Activated CD8-positive, alpha-beta memory T cell treated with anti-CD3 and anti-CD28 coated beads for 36 hours (primary cell): ENCODE data around the gene GOLGA6L10. TPM values are rescaled to one million over a fixed set of nuclear protein-coding genes. Genes with fewer than 3 reads are reported as not detected.
"Not testable (repeated sequence)": the region's sequence is repeated elsewhere in the genome, so short reads cannot be mapped to it uniquely, and the experiment has no call there.

ENCODE experiments used
- CTCF ChIA-PET: fragments of 350-600 bp; sonication (Branson Sonifier 250); formaldehyde crosslinking; loops from one replicate; lab custom pipeline; 2021; ENCODE audit warnings: antibody characterized with exemption; lab: Charles Lee
- POLR2A ChIA-PET: fragments of 350-600 bp; sonication (Branson Sonifier 250); formaldehyde crosslinking; loops from one replicate; lab custom pipeline; 2021; ENCODE audit warnings: antibody characterized with exemption; lab: Charles Lee
- total RNA-seq, 2 experiments: library from RNA; stranded (reverse); gene quantifications; one replicate each; pipeline ENCODE4 v1.2.3, GENCODE V29; 2021

Gene GOLGA6L10
- total RNA-seq, 2 experiments from 2014 or later, result 0.82 to 1.1 TPM

- POLR2A ChIA-PET, CTCF ChIA-PET: not testable (repeated sequence)
Observed at GRCh38 chr15:82320861-82321260, 28.4 kb downstream of the GOLGA6L10 start.

- CTCF ChIA-PET, POLR2A ChIA-PET: not testable (repeated sequence)
Observed at GRCh38 chr15:82319522-82320278, 29.6 kb downstream of the GOLGA6L10 start.

DNA sequence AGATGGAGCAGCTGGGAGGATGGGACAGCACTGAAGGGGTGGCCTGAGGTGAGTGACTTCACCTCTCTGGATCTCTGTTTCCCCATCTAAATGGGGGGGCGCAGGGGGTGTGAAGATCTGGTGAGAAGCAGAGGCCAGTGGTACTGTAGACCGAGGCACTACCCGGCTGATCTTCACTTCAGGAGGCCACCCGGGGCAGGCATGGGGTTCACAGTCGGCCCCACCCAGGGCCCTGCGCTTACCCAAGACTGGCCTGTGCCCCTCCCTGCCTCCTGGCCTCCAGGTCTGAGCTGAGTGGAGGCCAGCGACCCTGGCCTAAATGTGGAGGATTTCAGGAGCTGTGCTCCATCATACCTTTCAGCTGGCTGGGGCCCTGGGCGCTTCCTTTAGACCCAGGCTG lies 31.0 kb downstream of the GOLGA6L10 start:
- POLR2A ChIA-PET, CTCF ChIA-PET: not testable (repeated sequence)

DNA sequence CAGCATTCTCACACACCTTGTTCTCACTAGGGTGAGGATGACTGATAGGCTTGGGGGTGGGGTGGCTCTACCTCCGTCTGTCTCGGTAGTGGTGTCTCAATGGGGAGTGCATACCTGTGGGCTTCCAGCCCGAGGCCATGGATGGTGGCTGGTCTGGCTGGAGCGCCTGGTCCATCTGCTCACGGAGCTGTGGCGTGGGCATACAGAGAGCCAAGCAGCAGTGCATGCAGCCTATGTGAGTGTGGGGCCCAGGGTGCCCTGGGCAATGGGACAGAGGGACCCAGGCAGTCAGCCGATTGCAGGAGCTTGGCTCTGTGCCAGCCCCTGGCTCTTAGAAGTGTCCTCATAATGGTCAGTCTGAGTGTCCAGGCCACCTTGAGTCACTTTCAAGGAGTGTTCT lies 31.8 kb downstream of the GOLGA6L10 start:
- CTCF ChIA-PET, POLR2A ChIA-PET: not testable (repeated sequence)

GRCh38 chr15:82317091-82317489 lies 32.2 kb downstream of the GOLGA6L10 start:
- ChIA-PET POLR2A (no interaction called here), CTCF (no interaction called here)

DNA sequence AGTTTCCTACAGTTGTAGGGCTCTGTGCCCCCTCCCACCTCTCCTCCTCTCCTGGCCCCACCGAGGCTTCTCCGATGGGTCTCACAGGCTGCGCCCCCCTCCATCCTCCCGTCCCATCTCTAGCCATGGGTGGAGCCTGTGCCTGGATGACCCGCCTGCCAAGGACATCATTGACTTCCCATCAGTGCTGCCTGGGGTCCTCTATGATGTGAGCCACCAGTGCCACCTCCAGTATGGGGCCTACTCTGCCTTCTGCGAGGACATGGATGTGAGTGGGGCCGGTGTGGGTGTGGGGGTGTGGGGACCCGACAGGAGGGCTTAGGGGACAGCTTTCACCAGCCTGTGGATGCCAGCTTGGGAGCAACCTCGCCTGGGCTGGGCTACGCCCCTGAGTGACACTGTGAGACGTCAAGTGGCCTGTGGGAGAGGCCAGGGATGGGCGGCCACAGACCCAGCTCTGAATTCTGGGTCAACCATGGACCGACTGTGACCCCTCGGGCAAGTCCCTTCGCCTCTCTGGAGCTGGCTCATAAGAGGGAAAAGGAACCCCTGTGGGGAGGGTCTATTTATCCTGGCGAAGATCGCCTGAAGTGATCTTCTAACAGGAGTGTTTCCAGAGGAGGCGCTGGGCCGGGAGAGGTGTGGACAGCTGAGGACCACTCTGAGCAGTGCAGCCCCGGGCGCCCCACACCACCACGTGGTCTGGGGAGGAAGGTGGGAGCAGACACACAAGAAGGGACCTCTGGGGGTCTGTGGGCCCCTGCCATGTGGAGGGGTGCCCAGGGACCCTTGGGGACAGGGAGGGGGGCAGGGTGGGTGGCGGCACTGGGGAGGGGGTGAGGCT lies 32.8 kb downstream of the GOLGA6L10 start:
- POLR2A ChIA-PET, CTCF ChIA-PET: not testable (repeated sequence)

GRCh38 chr15:82315519-82316246 lies 33.6 kb downstream of the GOLGA6L10 start:
- POLR2A ChIA-PET, result no interaction called here

DNA sequence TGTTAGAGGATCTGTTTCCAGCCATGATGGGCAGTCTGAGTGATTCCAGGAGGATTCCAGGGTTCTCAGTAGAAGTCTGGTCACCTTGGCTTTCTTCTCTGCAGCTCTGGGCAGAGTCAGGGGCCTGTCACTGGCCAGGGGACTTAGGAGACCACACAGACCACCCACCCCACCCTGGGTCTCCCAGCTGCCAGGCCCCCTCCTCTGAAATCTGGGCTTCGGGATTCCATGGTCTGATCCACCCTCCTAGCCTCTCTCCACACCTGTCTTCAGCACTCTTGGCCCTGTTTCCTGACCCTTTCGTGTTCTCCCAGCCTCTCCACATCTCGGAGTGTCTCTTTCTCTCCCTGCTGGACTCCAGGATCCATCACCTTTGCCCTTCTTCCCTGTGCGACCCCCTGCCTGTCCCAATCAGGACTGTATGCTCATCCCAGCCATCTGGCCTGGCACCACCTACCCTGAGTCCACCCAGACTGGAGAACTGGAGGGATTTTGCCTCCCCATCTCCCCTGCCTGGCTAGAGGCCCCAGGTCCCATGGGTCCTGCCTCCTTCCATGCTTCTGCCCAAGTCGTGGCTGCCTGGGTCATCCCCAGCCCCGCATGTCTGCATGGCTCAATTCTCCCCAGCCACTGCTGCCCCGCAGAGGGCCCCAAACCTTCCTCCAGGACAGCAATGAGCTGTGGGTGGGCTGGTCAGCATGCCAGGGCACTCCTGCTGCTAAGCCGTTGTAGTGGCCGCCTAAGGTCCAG lies 34.3 kb downstream of the GOLGA6L10 start:
- POLR2A ChIA-PET, result no interaction called here

More at GRCh38 chr15:82315519-82316246, 33.6 kb downstream of the GOLGA6L10 start:
- CTCF ChIA-PET, result no interaction called here

DNA sequence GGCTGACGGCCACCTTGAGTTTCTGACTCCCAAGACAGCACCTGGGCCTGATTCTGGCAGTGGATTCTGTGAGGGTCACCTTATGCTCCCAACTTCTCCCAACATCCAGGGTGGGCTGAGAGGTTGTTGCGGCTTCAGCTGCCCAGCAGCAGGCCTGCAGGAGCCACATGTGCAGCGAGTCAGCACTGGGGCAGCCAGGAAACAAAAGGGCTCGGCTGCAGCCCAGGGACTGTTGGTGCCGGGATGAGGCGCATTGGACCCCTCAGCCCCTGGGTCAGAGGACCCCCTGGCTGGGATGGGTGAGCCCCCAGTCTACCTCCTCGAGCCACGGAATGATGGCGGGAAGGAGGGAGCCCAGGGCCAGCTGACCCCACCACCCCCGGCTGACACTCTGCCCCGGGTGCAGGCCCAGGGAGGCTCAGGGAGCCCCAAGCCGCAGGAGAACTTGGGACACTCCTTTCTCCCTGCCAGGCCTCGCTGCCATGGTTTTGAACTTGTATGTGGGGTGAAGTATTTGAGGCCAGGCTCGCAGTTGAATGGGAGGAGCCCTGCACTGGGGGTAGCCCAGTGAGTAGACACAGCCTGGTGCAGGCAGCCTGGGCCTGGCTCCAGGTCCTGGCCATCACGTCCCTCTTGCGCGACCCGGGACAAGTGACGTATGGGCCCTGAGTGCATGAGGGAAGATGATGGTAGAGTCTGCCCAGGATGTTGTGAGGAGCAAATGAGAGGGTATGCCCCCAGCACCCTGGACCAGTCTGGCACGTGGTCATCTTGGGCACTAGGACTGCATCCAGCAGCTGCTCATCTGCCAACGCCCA lies 35.1 kb downstream of the GOLGA6L10 start:
- CTCF ChIA-PET, POLR2A ChIA-PET: not testable (repeated sequence)

More for the DNA sequence above, 34.3 kb downstream of the GOLGA6L10 start:
- CTCF ChIA-PET, result no interaction called here

- ChIA-PET CTCF (no interaction called here), POLR2A (no interaction called here)
Observed at GRCh38 chr15:82313446-82313845, 35.8 kb downstream of the GOLGA6L10 start.

GRCh38 chr15:82312586-82313349 lies 36.5 kb downstream of the GOLGA6L10 start:
- ChIA-PET POLR2A (no interaction called here), CTCF (no interaction called here)

DNA sequence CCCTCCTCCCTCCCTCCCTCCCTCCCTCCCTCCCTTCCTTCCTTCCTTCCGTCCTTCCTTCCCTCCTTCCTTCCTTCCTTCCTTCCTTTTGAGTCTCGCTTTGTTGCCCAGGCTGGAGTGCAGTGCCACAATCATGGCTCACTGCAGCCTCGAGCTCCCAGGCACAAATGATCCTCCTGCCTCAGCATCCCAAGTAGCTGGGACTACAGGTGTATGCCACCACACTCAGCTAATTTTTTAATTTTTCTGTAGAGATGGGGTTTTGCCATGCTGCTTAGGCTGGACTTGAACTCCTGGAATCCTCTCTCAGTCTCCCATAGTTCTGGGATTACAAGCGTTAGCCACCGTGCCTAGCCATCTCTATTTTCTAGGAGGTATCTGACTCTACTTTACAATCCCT lies 38.0 kb downstream of the GOLGA6L10 start:
- CTCF ChIA-PET, POLR2A ChIA-PET: not testable (repeated sequence)

GRCh38 chr15:82309802-82310201 lies 39.5 kb downstream of the GOLGA6L10 start:
- CTCF ChIA-PET, result interaction anchor here (0.9 kb wide), 1 partner anchor 12 kb away, joined by 3 read pairs; no protein-coding TSS in a partner anchor
- POLR2A ChIA-PET, result no interaction called here

GRCh38 chr15:82307714-82308081 lies 41.6 kb downstream of the GOLGA6L10 start:
- POLR2A ChIA-PET, result no interaction called here
- CTCF ChIA-PET, result no interaction called here

DNA sequence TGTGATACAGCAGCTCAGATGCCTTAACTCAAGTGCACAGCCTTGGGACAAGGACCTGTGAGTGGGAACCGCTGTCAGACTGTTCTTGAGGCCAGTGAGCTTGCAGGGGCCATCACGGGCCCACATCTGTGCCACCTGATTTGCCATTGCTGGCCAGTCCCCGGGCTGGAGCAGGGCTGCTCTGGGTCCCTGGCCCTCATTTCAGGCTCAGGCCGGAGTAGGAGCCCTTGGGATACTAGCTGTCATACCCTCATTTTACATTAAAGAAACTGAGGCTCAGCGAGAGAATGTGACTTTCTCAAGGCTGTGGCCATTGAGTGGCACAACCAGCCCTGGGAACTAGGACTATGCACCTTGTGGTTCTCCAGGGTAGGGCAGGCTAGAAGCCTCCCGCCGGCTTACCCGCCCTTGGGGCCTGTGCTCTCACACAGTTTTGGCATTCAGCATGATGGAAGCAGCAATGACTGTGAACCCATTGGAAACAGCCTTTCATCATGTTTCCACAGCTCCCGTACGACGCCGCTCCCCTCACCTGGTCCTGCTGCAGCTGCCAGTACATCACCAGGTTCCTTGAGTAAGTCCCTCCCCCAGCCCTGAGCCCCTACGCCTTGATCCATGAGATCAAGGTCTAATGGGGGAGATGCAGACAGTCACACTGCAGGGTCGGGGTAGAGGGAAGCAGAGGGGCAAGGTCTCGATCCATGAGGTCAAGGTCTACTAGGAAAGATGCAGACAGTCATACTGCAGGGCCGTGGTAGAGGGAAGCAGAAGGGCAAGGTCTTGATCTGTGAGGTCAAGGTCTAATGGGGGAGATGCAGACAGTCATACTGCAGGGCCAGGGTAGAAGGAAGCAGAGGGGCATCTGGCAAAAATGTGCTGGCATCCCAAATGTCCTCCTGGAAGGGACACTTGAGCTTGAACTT lies 42.2 kb downstream of the GOLGA6L10 start:
- ChIA-PET CTCF (no interaction called here), POLR2A (no interaction called here)

DNA sequence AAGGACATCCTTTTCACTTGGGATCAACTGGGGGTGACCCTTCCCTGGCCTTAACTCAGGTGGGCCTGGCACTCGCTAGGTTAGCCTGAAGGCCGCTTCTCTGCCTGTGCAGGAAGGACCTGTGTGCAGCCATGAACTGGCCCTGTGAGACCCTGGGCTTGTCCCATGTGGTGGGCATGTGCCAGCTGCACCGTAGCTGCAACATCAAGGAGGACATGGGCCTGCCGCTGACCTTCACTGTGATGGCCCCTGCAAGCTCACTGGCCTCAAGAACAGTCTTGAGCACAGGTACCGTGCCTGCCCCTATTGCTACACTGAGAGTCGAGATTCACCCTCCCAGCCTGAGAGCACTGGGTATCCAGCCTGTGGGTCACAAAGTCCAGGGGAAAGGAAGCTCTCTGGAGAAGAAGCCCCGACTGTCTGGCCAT lies 43.6 kb downstream of the GOLGA6L10 start:
- CTCF ChIA-PET, result no interaction called here

GRCh38 chr15:82304778-82305090 lies 44.5 kb downstream of the GOLGA6L10 start:
- POLR2A ChIA-PET, result no interaction called here

More for the DNA sequence above, 43.6 kb downstream of the GOLGA6L10 start:
- POLR2A ChIA-PET, result no interaction called here

More at GRCh38 chr15:82304778-82305090, 44.5 kb downstream of the GOLGA6L10 start:
- CTCF ChIA-PET, result no interaction called here
